ENCODE results near the gene NIM1K. TPM values are rescaled to one million over a fixed set of nuclear protein-coding genes. Genes with fewer than 3 reads are reported as not detected.

Gene NIM1K
- total and polyA plus RNA-seq, 10 of the 15 experiments (the other 5 are each of a cell fraction or from before 2014, with no cell fraction given): 0.27 to 1.7 (median 0.66) TPM

GRCh38 chr5:43236653-43237355 lies 44.8 kb downstream of the NIM1K start:
- H3K4me3 ChIP-seq: no peak overlapping the region
- H3K27me3 ChIP-seq (replicated peaks in 1 of 2; ENCODE audit: control insufficient read depth in 2 of 2, insufficient read depth in 2 of 2, low read length in 1 of 2): no peaks in the 10 kb centered on the region
- FAIRE-seq (no peak), DNase-seq (ENCODE audit: low read depth, low spot score) (no peak), ATAC-seq (peak; percentile 24; the same call in 2 of the 3 replicates)
- BruUV-seq (replicated peaks): no TSS peak
- ChIA-PET POLR2A (no interaction called here), SMC1A (ENCODE audit: uncharacterized antibody, unreplicated experiment) (interaction anchor here (0.6 to 2.8 kb wide), 8 partner anchors 8 to 328 kb away, joined by 3 to 10 read pairs (median 4); no protein-coding TSS in a partner anchor), RAD21 (ENCODE audit: unreplicated experiment) (interaction anchor here (1.0 kb wide), 1 partner anchor 77 kb away, joined by 5 read pairs; the partner anchor contains the start of gene HMGCS1), CTCF (interaction anchor here (0.7 to 4.6 kb wide), 9 partner anchors 11 to 247 kb away, joined by 3 to 33 read pairs (median 3); partner anchors contain the start of gene TMEM267)
- H2AFZ ChIP-seq (ENCODE audit: control insufficient read depth, low read depth, low read length): no peak overlapping the region
- WGBS (ENCODE audit: insufficient coverage, insufficient replicate concordance, low lambda C conversion rate, missing lambda C conversion rate): 31% methylated on average over 5 of the region's 5 CpGs
- H3K79me2 ChIP-seq (ENCODE audit: control insufficient read depth, insufficient read depth, low read length): no peaks in the 10 kb centered on the region
- no peak for TF ChIP-seq ZBED1 (IDR thresholded peaks at IDR 0.05; ENCODE audit: borderline replicate concordance)
- TF ChIP-seq CHD2 (IDR thresholded peaks at IDR 0.05; ENCODE audit: borderline replicate concordance, low read depth, low read length): no peak
- TF ChIP-seq JUNB (IDR thresholded peaks at IDR 0.05): peak; percentile 17; the same call in 1 of the 2 replicates
- no peak for TF ChIP-seq RAD21 (IDR thresholded peaks at IDR 0.05; ENCODE audit: insufficient read depth, low read depth, low read length)
- TF ChIP-seq RAD51 (IDR thresholded peaks at IDR 0.05): no peak
- 0 out of 2 replicates have a peak, but pooled peaks have one; percentile 27 for TF ChIP-seq CREM (IDR thresholded peaks at IDR 0.05; ENCODE audit: low read depth)
- no peak overlapping the region for H3K9ac ChIP-seq (ENCODE audit: control insufficient read depth, insufficient read depth, low read length)
- H3K27ac ChIP-seq (ENCODE audit: control insufficient read depth, insufficient read depth): no peak overlapping the region
- H3K4me2 ChIP-seq (ENCODE audit: control insufficient read depth, insufficient read depth): no peak overlapping the region
- intact Hi-C loops (cut with micrococcal nuclease; ENCODE audit: unreplicated experiment): no loop called here
- peaks cover 8% of the 10 kb centered on the region; the same call in 1 of the 2 replicates for H3K4me1 ChIP-seq (ENCODE audit: control insufficient read depth, insufficient read depth, low read length)
- no peaks in the 10 kb centered on the region; the same call in 2 of the 3 replicates for H3K9me3 ChIP-seq (replicated peaks; ENCODE audit: control insufficient read depth, insufficient read depth, low read length)
- no peaks in the 10 kb centered on the region for H4K20me1 ChIP-seq (ENCODE audit: control insufficient read depth, insufficient read depth)
- in situ Hi-C loops (cut with MboI): no loop called here
- no peaks in the 10 kb centered on the region for H3K36me3 ChIP-seq (ENCODE audit: control insufficient read depth in 2 of 2, insufficient read depth in 2 of 2, low read length in 1 of 2)

GRCh38 chr5:43242196-43242595 lies 50.2 kb downstream of the NIM1K start:
- in situ Hi-C loops (cut with MboI): no loop called here
- no peak for TF ChIP-seq WRNIP1 (IDR thresholded peaks at IDR 0.05; ENCODE audit: borderline replicate concordance, low read depth, low read length)
- no peak for TF ChIP-seq BMI1 (IDR thresholded peaks at IDR 0.05; ENCODE audit: borderline replicate concordance)
- TF ChIP-seq TBL1XR1 (IDR thresholded peaks at IDR 0.05; ENCODE audit: low read depth, low read length): no peak
- no peak for TF ChIP-seq E2F4 (IDR thresholded peaks at IDR 0.05; ENCODE audit: low read depth, low read length)
- no peak for TF ChIP-seq GABPA (IDR thresholded peaks at IDR 0.05; ENCODE audit: low read depth)
- no peak for TF ChIP-seq IKZF2 (IDR thresholded peaks at IDR 0.05)

More at GRCh38 chr5:43242196-43242595, 50.2 kb downstream of the NIM1K start:
- Histone ChIP-seq H3K4me1 (ENCODE audit: control insufficient read depth, insufficient read depth, low read length) (peaks cover 24% of the 10 kb centered on the region), H4K20me1 (ENCODE audit: control insufficient read depth, insufficient read depth) (no peaks in the 10 kb centered on the region), H3K4me2 (ENCODE audit: control insufficient read depth, insufficient read depth) (no peak overlapping the region), H3K79me2 (ENCODE audit: control insufficient read depth, insufficient read depth, low read length) (no peaks in the 10 kb centered on the region), H3K36me3 (ENCODE audit: control insufficient read depth in 2 of 2, insufficient read depth in 2 of 2, low read length in 1 of 2) (no peaks in the 10 kb centered on the region), H3K9me3 (replicated peaks; ENCODE audit: control insufficient read depth, insufficient read depth, low read length) (no peaks in the 10 kb centered on the region; the same call in 2 of the 3 replicates), H3K27ac (ENCODE audit: control insufficient read depth, insufficient read depth) (no peak overlapping the region), H3K27me3 (replicated peaks in 1 of 2; ENCODE audit: control insufficient read depth in 2 of 2, insufficient read depth in 2 of 2, low read length in 1 of 2) (no peaks in the 10 kb centered on the region), H3K4me3 (no peak overlapping the region), H2AFZ (ENCODE audit: control insufficient read depth, low read depth, low read length) (no peak overlapping the region), H3K9ac (ENCODE audit: control insufficient read depth, insufficient read depth, low read length) (no peak overlapping the region)
- FAIRE-seq: no peak
- WGBS (ENCODE audit: insufficient coverage, insufficient replicate concordance, low lambda C conversion rate, missing lambda C conversion rate): 10% methylated on average over 1 of the region's 1 CpG
- intact Hi-C loops (cut with micrococcal nuclease; ENCODE audit: unreplicated experiment): no loop called here
- POLR2A ChIA-PET: interaction anchor here (1.5 kb wide), 1 partner anchor 30 kb away, joined by 3 read pairs; no protein-coding TSS in a partner anchor
- RAD21 ChIA-PET (ENCODE audit: unreplicated experiment): interaction anchor here (0.6 kb wide), 1 partner anchor 170 kb away, joined by 4 read pairs; no protein-coding TSS in a partner anchor
- DNase-seq (ENCODE audit: low read depth, low spot score): no peak
- no peak for ATAC-seq
- CTCF ChIA-PET: no interaction called here
- no TSS peak for BruUV-seq (replicated peaks)
- SMC1A ChIA-PET (ENCODE audit: uncharacterized antibody, unreplicated experiment): interaction anchor here (0.7 to 5.2 kb wide), 5 partner anchors 9 to 147 kb away, joined by 3 to 19 read pairs (median 4); no protein-coding TSS in a partner anchor
